ENCODE results near the gene PLA2G4C. TPM values are rescaled to one million over a fixed set of nuclear protein-coding genes. Genes with fewer than 3 reads are reported as not detected.

PLA2G4C gene
- polyA plus RNA-seq, 3 donors = 3.8 to 14.5 (median 8.5) TPM

- H3K4me1 Mint-ChIP-seq = peaks cover 2% of the 10 kb centered on the region
Observed at GRCh38 chr19:48059331-48059730, 51.3 kb downstream of the PLA2G4C start.

GRCh38 chr19:48053856-48054255 lies 56.8 kb downstream of the PLA2G4C start:
- WGBS (ENCODE audit: insufficient coverage) = 89% methylated on average over 3 of the region's 5 CpGs
- H3K9ac ChIP-seq (ENCODE audit: insufficient read depth, low read length, poor library complexity, severe bottlenecking) = no peak overlapping the region
- intact Hi-C loops (cut with micrococcal nuclease) = no loop called here
- H3K79me2 ChIP-seq (ENCODE audit: insufficient read depth, low read length) = no peaks in the 10 kb centered on the region
- peaks cover 0 to 16% of the 10 kb centered on the region in 2 donors for H3K9me3 ChIP-seq (replicated peaks in 1 of 2; ENCODE audit: control insufficient read depth in 1 of 2, insufficient read depth in 1 of 2, low read length in 2 of 2)
- DNase-seq = no peak
- no peak overlapping the region for H3K27ac Mint-ChIP-seq
- H3K4me2 ChIP-seq (replicated peaks; ENCODE audit: extremely low read depth, low read length, poor library complexity, severe bottlenecking) = no peak overlapping the region
- no peak for TF ChIP-seq CTCF (IDR thresholded peaks at IDR 0.05)
- no peak overlapping the region for H3K4me3 Mint-ChIP-seq
- H3K4me1 ChIP-seq (ENCODE audit: control insufficient read depth in 1 of 2, insufficient read depth in 2 of 2, low read length in 2 of 2) = no peaks in the 10 kb centered on the region
- peaks cover 7 to 26% (median 14%) of the 10 kb centered on the region in 7 donors for H3K9me3 Mint-ChIP-seq
- H3K36me3 Mint-ChIP-seq = no peaks in the 10 kb centered on the region
- H3K27me3 ChIP-seq (ENCODE audit: control insufficient read depth in 2 of 2, insufficient read depth in 2 of 2, low read length in 2 of 2) = no peaks in the 10 kb centered on the region
- peaks cover 0 to 3% (median 2%) of the 10 kb centered on the region in 3 donors for H3K27me3 Mint-ChIP-seq (ENCODE audit: low read depth in 3 of 3)
- H4K20me1 ChIP-seq (ENCODE audit: insufficient read depth, low read length) = no peaks in the 10 kb centered on the region
- H3K4me3 ChIP-seq (replicated peaks in 1 of 3; ENCODE audit: low read depth in 2 of 3, low read length in 3 of 3) = no peak overlapping the region
- peaks cover 2% of the 10 kb centered on the region for H3K4me1 Mint-ChIP-seq
- no peak overlapping the region for H2AFZ ChIP-seq (ENCODE audit: insufficient read depth, low read depth, low read length, poor library complexity, severe bottlenecking)
- H3K27ac ChIP-seq (ENCODE audit: low read depth in 1 of 2, low read length in 2 of 2) = no peak overlapping the region
- no peaks in the 10 kb centered on the region for H3K36me3 ChIP-seq (replicated peaks in 1 of 2; ENCODE audit: control insufficient read depth in 1 of 2, insufficient read depth in 2 of 2, low read length in 2 of 2)

More at GRCh38 chr19:48059331-48059730, 51.3 kb downstream of the PLA2G4C start:
- no peaks in the 10 kb centered on the region for H3K36me3 ChIP-seq (replicated peaks in 1 of 2; ENCODE audit: control insufficient read depth in 1 of 2, insufficient read depth in 2 of 2, low read length in 2 of 2)
- H3K79me2 ChIP-seq (ENCODE audit: insufficient read depth, low read length) = no peaks in the 10 kb centered on the region
- no peaks in the 10 kb centered on the region for H3K9me3 ChIP-seq (replicated peaks in 1 of 2; ENCODE audit: control insufficient read depth in 1 of 2, insufficient read depth in 1 of 2, low read length in 2 of 2)
- H3K27ac ChIP-seq (ENCODE audit: low read depth in 1 of 2, low read length in 2 of 2) = no peak overlapping the region
- no peak overlapping the region for H3K9ac ChIP-seq (ENCODE audit: insufficient read depth, low read length, poor library complexity, severe bottlenecking)
- Mint-ChIP-seq H3K9me3 (peaks cover 0 to 6% (median 0%) of the 10 kb centered on the region in 7 donors), H3K27me3 (ENCODE audit: low read depth in 3 of 3) (peaks cover 8 to 17% (median 12%) of the 10 kb centered on the region in 3 donors), H3K4me3 (no peak overlapping the region), H3K27ac (peak overlapping the region in 1 of 7 donors; percentile 25), H3K36me3 (no peaks in the 10 kb centered on the region)
- no peaks in the 10 kb centered on the region for H3K4me1 ChIP-seq (ENCODE audit: control insufficient read depth in 1 of 2, insufficient read depth in 2 of 2, low read length in 2 of 2)
- intact Hi-C loops (cut with micrococcal nuclease) = no loop called here
- H3K4me3 ChIP-seq (replicated peaks in 1 of 3; ENCODE audit: low read depth in 2 of 3, low read length in 3 of 3) = no peak overlapping the region
- no peak overlapping the region for H2AFZ ChIP-seq (ENCODE audit: insufficient read depth, low read depth, low read length, poor library complexity, severe bottlenecking)
- no peaks in the 10 kb centered on the region for H3K27me3 ChIP-seq (ENCODE audit: control insufficient read depth in 2 of 2, insufficient read depth in 2 of 2, low read length in 2 of 2)
- no peak overlapping the region for H3K4me2 ChIP-seq (replicated peaks; ENCODE audit: extremely low read depth, low read length, poor library complexity, severe bottlenecking)
- DNase-seq = no peak
- TF ChIP-seq CTCF (IDR thresholded peaks at IDR 0.05) = no peak
- 96% methylated on average over 3 of the region's 6 CpGs for WGBS (ENCODE audit: insufficient coverage)
- no peaks in the 10 kb centered on the region for H4K20me1 ChIP-seq (ENCODE audit: insufficient read depth, low read length)
